Neural progenitor cell (in vitro differentiated cells): ENCODE measurements around the gene SYNDIG1.

Experiments used
- EZH2 ChIP-seq: fragments of 200-600 bp; sonication (generic); IDR thresholded peaks from 2 replicates; pipeline ENCODE4 v1.6.1; 2017; ENCODE audit warnings: antibody characterized with exemption, mild to moderate bottlenecking, moderate library complexity
- EZH2phosphoT487 ChIP-seq: fragments of 200-600 bp; sonication (generic); IDR thresholded peaks from 2 replicates; pipeline ENCODE4 v1.6.1; 2017; ENCODE audit warnings: antibody characterized with exemption
- TF ChIP-seq, protein P1 (sequence below): fragments of 200-600 bp; sonication (generic); IDR thresholded peaks from 2 replicates; pipeline ENCODE4 v1.5.1; 2017; ENCODE audit warnings: antibody characterized with exemption, mild to moderate bottlenecking

DNA sequence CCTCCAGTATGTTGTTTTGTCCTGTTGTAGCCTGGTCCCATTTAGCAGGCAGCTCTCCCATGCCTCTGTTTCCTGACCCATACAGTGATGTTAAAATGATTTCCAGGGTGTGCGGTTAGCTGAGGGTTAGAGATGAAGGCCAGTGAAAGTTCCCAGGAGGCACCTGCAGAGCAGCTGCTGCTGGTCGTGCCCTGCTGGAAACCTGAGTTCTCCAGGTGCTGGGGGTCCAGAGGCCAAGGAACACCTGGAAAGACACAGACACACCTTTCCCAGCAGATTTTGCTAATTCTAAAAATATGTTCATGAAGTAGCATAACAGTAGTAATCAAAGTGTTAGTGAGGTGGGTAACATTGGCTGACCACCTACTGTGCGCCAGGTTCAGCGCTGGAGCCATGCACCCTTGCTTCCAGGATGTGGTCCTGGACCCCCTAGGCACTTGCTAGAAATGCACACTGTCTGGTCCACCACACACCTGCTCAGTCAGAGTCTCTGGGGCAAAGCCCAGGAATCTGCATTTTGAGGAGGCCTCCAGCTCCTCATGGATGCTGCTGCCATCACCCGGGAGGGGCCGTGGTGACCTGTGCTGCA, 118.7 kb downstream of the SYNDIG1 start:
- TF ChIP-seq, protein P1, sequence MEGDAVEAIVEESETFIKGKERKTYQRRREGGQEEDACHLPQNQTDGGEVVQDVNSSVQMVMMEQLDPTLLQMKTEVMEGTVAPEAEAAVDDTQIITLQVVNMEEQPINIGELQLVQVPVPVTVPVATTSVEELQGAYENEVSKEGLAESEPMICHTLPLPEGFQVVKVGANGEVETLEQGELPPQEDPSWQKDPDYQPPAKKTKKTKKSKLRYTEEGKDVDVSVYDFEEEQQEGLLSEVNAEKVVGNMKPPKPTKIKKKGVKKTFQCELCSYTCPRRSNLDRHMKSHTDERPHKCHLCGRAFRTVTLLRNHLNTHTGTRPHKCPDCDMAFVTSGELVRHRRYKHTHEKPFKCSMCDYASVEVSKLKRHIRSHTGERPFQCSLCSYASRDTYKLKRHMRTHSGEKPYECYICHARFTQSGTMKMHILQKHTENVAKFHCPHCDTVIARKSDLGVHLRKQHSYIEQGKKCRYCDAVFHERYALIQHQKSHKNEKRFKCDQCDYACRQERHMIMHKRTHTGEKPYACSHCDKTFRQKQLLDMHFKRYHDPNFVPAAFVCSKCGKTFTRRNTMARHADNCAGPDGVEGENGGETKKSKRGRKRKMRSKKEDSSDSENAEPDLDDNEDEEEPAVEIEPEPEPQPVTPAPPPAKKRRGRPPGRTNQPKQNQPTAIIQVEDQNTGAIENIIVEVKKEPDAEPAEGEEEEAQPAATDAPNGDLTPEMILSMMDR = no peak
- TF ChIP-seq EZH2 (no peak), EZH2phosphoT487 (no peak)
